Prostate gland (tissue), 2 donors: ENCODE data around the gene ANKRD13C.
"Not testable (repeated sequence)": the region's sequence is repeated elsewhere in the genome, so short reads cannot be mapped to it uniquely, and the experiment has no call there.

Experiments used
- CTCF ChIP-seq, 4 experiments: fragments of 200-600 bp in 2 of 4; fragments of 450-650 bp in 2 of 4; sonication (generic) in 2 of 4; IDR thresholded peaks; 1 replicate in 3 of 4; 2 replicates in 1 of 4; pipeline ENCODE4 v1.5.1; 2016 to 2019; ENCODE audit warnings: antibody characterized with exemption in 4 of 4, mild to moderate bottlenecking in 2 of 4, moderate library complexity in 2 of 4
- POLR2A ChIP-seq: fragments of 450-650 bp; IDR thresholded peaks from one replicate; pipeline ENCODE4 v1.6.1; 2016; ENCODE audit warnings: antibody characterized with exemption, mild to moderate bottlenecking
- POLR2AphosphoS5 ChIP-seq: sonication (generic); formaldehyde crosslinking; IDR thresholded peaks from one replicate; pipeline ENCODE4 v1.6.1; 2017; ENCODE audit warnings: antibody characterized with exemption

GRCh38 chr1:70367397-70367796 is 12.9 kb upstream of the ANKRD13C start:
- TF ChIP-seq CTCF (IDR thresholded peaks at IDR 0.05); POLR2A; POLR2AphosphoS5: not testable (repeated sequence)
